HEK293 (cell line): ENCODE data around the gene CLDN7.

Experiments used
- KLF16 ChIP-seq: fragments of 450-650 bp; formaldehyde crosslinking; IDR thresholded peaks from 2 replicates; pipeline ENCODE4 v1.5.1; 2017; ENCODE audit warnings: missing biosample characterization, missing genetic modification characterization
- MYNN ChIP-seq: fragments of 450-650 bp; formaldehyde crosslinking; IDR thresholded peaks from 2 replicates; pipeline ENCODE4 v1.5.1; 2016; ENCODE audit warnings: missing biosample characterization, missing genetic modification characterization, borderline replicate concordance
- SETDB1 ChIP-seq: IDR thresholded peaks from one replicate; pipeline ENCODE4 v1.6.1; 2017; ENCODE audit warnings: mild to moderate bottlenecking, low read length, moderate library complexity, mixed read lengths; ENCODE audit not compliant: insufficient read length
- ZBTB1 ChIP-seq: fragments of 450-650 bp; formaldehyde crosslinking; IDR thresholded peaks from 2 replicates; pipeline ENCODE4 v1.5.1; 2016; ENCODE audit warnings: missing biosample characterization, missing genetic modification characterization
- ZNF23 ChIP-seq: fragments of 450-650 bp; formaldehyde crosslinking; IDR thresholded peaks from 2 replicates; pipeline ENCODE4 v1.5.1; 2016; ENCODE audit warnings: missing biosample characterization, missing genetic modification characterization, borderline replicate concordance
- ZNF239 ChIP-seq: fragments of 450-650 bp; formaldehyde crosslinking; IDR thresholded peaks from 2 replicates; pipeline ENCODE4 v1.5.1; 2016; ENCODE audit warnings: missing biosample characterization, missing genetic modification characterization
- ZNF248 ChIP-seq: fragments of 450-650 bp; formaldehyde crosslinking; IDR thresholded peaks from 2 replicates; pipeline ENCODE4 v1.5.1; 2017; ENCODE audit warnings: missing biosample characterization, missing genetic modification characterization
- ZNF311 ChIP-seq: fragments of 450-650 bp; formaldehyde crosslinking; IDR thresholded peaks from 2 replicates; pipeline ENCODE4 v1.5.1; 2017; ENCODE audit warnings: missing biosample characterization, missing genetic modification characterization, borderline replicate concordance
- ZNF350 ChIP-seq: fragments of 450-650 bp; formaldehyde crosslinking; IDR thresholded peaks from 2 replicates; pipeline ENCODE4 v1.5.0; 2017; ENCODE audit warnings: missing biosample characterization, mild to moderate bottlenecking, missing genetic modification characterization
- ZNF473 ChIP-seq: fragments of 450-650 bp; formaldehyde crosslinking; IDR thresholded peaks from 2 replicates; pipeline ENCODE4 v1.5.1; 2017; ENCODE audit warnings: missing biosample characterization, missing genetic modification characterization
- ZNF555 ChIP-seq: fragments of 450-650 bp; formaldehyde crosslinking; conservative IDR thresholded peaks from 2 replicates; pipeline ENCODE4 v1.5.1; 2017; ENCODE audit warnings: missing biosample characterization, mild to moderate bottlenecking, missing genetic modification characterization, inconsistent platforms
- ZNF768 ChIP-seq: fragments of 450-650 bp; formaldehyde crosslinking; IDR thresholded peaks from 2 replicates; pipeline ENCODE4 v1.5.1; 2018; ENCODE audit warnings: missing biosample characterization, mild to moderate bottlenecking, missing genetic modification characterization
- ZNF776 ChIP-seq: fragments of 450-650 bp; formaldehyde crosslinking; IDR thresholded peaks from 2 replicates; pipeline ENCODE4 v1.5.0; 2017; ENCODE audit warnings: missing biosample characterization, missing genetic modification characterization, borderline replicate concordance
- TF ChIP-seq, protein P1 (sequence below): fragments of 450-650 bp; formaldehyde crosslinking; optimal IDR thresholded peaks from 2 replicates; pipeline ENCODE3; 2016; ENCODE audit warnings: missing biosample characterization, mild to moderate bottlenecking, missing genetic modification characterization
- TF ChIP-seq, protein P2 (sequence below): fragments of 450-650 bp; formaldehyde crosslinking; IDR thresholded peaks from 2 replicates; pipeline ENCODE4 v1.5.1; 2016; ENCODE audit warnings: missing biosample characterization, missing genetic modification characterization
- TF ChIP-seq, protein P3 (sequence below): fragments of 450-650 bp; formaldehyde crosslinking; conservative IDR thresholded peaks from 2 replicates; pipeline ENCODE4 v1.5.1; 2016; ENCODE audit warnings: low read depth, missing biosample characterization, missing genetic modification characterization
- TF ChIP-seq, protein P4 (sequence below): fragments of 450-650 bp; formaldehyde crosslinking; IDR thresholded peaks from 2 replicates; pipeline ENCODE4 v1.5.1; 2016; ENCODE audit warnings: missing biosample characterization, missing genetic modification characterization
- TF ChIP-seq, protein P5 (sequence below): fragments of 450-650 bp; formaldehyde crosslinking; IDR thresholded peaks from 2 replicates; pipeline ENCODE4 v1.5.1; 2017; ENCODE audit warnings: missing biosample characterization, missing genetic modification characterization
- TF ChIP-seq, protein P6 (sequence below): fragments of 450-650 bp; formaldehyde crosslinking; IDR thresholded peaks from 2 replicates; pipeline ENCODE4 v1.5.1; 2016; ENCODE audit warnings: missing biosample characterization, missing genetic modification characterization

CLDN7 gene

DNA sequence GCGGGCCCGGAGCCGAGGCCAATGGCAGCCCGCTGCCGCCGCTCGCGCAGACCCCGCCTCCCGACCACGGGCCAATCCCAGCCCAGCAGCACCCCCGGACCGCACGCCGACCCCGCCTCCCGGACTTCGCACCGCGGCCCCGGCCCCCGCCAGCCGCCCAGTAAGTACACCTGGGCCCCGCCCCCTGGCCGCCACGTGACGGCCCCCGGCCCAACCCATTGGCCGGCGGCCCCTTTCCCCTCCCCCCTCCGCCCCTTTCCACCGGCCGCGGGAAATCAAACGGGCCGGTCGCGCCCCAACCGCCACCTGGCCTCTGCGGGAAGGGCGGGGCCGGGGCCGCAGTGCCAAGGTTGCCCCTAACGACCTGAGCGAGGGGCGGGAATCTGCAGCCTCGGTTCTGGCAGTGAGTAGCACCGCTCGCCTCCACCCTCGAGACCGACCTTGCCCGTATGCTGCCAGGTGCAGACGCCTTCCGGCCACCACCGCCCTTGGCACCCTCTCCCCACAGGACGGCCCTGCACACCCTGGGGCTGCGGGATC is 32.4 kb upstream of the CLDN7 start, which contains the start of gene YBX2 (continued):
- TF ChIP-seq, protein P1, sequence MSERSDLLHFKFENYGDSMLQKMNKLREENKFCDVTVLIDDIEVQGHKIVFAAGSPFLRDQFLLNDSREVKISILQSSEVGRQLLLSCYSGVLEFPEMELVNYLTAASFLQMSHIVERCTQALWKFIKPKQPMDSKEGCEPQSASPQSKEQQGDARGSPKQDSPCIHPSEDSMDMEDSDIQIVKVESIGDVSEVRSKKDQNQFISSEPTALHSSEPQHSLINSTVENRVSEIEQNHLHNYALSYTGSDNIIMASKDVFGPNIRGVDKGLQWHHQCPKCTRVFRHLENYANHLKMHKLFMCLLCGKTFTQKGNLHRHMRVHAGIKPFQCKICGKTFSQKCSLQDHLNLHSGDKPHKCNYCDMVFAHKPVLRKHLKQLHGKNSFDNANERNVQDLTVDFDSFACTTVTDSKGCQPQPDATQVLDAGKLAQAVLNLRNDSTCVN: no peak
- TF ChIP-seq, protein P2, sequence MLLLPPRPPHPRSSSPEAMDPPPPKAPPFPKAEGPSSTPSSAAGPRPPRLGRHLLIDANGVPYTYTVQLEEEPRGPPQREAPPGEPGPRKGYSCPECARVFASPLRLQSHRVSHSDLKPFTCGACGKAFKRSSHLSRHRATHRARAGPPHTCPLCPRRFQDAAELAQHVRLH: no peak
- TF ChIP-seq, protein P3, sequence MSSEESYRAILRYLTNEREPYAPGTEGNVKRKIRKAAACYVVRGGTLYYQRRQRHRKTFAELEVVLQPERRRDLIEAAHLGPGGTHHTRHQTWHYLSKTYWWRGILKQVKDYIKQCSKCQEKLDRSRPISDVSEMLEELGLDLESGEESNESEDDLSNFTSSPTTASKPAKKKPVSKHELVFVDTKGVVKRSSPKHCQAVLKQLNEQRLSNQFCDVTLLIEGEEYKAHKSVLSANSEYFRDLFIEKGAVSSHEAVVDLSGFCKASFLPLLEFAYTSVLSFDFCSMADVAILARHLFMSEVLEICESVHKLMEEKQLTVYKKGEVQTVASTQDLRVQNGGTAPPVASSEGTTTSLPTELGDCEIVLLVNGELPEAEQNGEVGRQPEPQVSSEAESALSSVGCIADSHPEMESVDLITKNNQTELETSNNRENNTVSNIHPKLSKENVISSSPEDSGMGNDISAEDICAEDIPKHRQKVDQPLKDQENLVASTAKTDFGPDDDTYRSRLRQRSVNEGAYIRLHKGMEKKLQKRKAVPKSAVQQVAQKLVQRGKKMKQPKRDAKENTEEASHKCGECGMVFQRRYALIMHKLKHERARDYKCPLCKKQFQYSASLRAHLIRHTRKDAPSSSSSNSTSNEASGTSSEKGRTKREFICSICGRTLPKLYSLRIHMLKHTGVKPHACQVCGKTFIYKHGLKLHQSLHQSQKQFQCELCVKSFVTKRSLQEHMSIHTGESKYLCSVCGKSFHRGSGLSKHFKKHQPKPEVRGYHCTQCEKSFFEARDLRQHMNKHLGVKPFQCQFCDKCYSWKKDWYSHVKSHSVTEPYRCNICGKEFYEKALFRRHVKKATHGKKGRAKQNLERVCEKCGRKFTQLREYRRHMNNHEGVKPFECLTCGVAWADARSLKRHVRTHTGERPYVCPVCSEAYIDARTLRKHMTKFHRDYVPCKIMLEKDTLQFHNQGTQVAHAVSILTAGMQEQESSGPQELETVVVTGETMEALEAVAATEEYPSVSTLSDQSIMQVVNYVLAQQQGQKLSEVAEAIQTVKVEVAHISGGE: no peak
- TF ChIP-seq ZNF473 (tag by site-specific recombination): no peak
- TF ChIP-seq ZNF555 (tag by site-specific recombination): no peak
- TF ChIP-seq, protein P4, sequence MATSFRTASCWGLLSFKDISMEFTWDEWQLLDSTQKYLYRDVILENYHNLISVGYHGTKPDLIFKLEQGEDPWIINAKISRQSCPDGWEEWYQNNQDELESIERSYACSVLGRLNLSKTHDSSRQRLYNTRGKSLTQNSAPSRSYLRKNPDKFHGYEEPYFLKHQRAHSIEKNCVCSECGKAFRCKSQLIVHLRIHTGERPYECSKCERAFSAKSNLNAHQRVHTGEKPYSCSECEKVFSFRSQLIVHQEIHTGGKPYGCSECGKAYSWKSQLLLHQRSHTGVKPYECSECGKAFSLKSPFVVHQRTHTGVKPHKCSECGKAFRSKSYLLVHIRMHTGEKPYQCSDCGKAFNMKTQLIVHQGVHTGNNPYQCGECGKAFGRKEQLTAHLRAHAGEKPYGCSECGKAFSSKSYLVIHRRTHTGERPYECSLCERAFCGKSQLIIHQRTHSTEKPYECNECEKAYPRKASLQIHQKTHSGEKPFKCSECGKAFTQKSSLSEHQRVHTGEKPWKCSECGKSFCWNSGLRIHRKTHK (tag by site-specific recombination): no peak
- TF ChIP-seq MYNN (tag by site-specific recombination): no peak
- TF ChIP-seq ZBTB1 (tag by site-specific recombination): no peak
- TF ChIP-seq, protein P5, sequence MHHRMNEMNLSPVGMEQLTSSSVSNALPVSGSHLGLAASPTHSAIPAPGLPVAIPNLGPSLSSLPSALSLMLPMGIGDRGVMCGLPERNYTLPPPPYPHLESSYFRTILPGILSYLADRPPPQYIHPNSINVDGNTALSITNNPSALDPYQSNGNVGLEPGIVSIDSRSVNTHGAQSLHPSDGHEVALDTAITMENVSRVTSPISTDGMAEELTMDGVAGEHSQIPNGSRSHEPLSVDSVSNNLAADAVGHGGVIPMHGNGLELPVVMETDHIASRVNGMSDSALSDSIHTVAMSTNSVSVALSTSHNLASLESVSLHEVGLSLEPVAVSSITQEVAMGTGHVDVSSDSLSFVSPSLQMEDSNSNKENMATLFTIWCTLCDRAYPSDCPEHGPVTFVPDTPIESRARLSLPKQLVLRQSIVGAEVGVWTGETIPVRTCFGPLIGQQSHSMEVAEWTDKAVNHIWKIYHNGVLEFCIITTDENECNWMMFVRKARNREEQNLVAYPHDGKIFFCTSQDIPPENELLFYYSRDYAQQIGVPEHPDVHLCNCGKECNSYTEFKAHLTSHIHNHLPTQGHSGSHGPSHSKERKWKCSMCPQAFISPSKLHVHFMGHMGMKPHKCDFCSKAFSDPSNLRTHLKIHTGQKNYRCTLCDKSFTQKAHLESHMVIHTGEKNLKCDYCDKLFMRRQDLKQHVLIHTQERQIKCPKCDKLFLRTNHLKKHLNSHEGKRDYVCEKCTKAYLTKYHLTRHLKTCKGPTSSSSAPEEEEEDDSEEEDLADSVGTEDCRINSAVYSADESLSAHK (tag by site-specific recombination): no peak
- TF ChIP-seq ZNF350 (tag by site-specific recombination): no peak
- no peak for TF ChIP-seq ZNF248 (tag by site-specific recombination)
- no peak for TF ChIP-seq ZNF776
- peak; percentile 58 for TF ChIP-seq KLF16 (tag by site-specific recombination)
- no peak for TF ChIP-seq ZNF239 (tag by site-specific recombination)
- no peak for TF ChIP-seq SETDB1
- TF ChIP-seq, protein P6, sequence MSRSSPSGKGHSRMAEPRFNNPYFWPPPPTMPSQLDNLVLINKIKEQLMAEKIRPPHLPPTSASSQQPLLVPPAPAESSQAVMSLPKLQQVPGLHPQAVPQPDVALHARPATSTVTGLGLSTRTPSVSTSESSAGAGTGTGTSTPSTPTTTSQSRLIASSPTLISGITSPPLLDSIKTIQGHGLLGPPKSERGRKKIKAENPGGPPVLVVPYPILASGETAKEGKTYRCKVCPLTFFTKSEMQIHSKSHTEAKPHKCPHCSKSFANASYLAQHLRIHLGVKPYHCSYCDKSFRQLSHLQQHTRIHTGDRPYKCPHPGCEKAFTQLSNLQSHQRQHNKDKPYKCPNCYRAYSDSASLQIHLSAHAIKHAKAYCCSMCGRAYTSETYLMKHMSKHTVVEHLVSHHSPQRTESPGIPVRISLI (tag by site-specific recombination): no peak
- no peak for TF ChIP-seq ZNF768 (tag by site-specific recombination)
- TF ChIP-seq ZNF23 (tag by site-specific recombination): no peak
- no peak for TF ChIP-seq ZNF311
- TF ChIP-seq, all 188 proteins: peak for 10
